Upper lobe of right lung (tissue), 1 donor: ENCODE results near the gene FUT3. TPM values are rescaled to one million over a fixed set of nuclear protein-coding genes. Genes with fewer than 3 reads are reported as not detected.
A peak's percentile ranks its signal among the peaks of the same experiment; 100 is the strongest.

Experiments
- ATAC-seq: fragments of 200-7000 bp; cut with Tn5 transposase; one replicate; pipeline ENCODE4 v1.9.1; 2020; ENCODE audit warnings: mild to moderate bottlenecking, moderate library complexity
- DNase-seq: peaks from one replicate; pipeline ENCODE4 v3.0.0-alpha.2; 2020
- H3K27ac ChIP-seq: fragments of 200-600 bp; one replicate; pipeline ENCODE4 v1.8.0; 2022
- H3K27me3 ChIP-seq: fragments of 200-600 bp; one replicate; pipeline ENCODE4 v1.8.0; 2022; ENCODE audit warnings: mild to moderate bottlenecking
- H3K36me3 ChIP-seq: fragments of 200-600 bp; one replicate; pipeline ENCODE4 v1.8.0; 2022
- H3K4me1 ChIP-seq: fragments of 200-600 bp; one replicate; pipeline ENCODE4 v1.8.0; 2022
- H3K4me3 ChIP-seq: fragments of 200-600 bp; one replicate; pipeline ENCODE4 v1.8.0; 2022; ENCODE audit warnings: mild to moderate bottlenecking
- H3K9me3 ChIP-seq: fragments of 200-600 bp; one replicate; pipeline ENCODE4 v1.8.0; 2022
- CTCF ChIP-seq: fragments of 200-600 bp; IDR thresholded peaks from one replicate; pipeline ENCODE4 v1.8.0; 2022; ENCODE audit warnings: antibody characterized with exemption
- intact Hi-C: fragments of 100-400 bp; cut with DNase I; formaldehyde crosslinking; loops from one replicate; pipeline ENCODE4 v1.11.0; 2022
- total RNA-seq: library from RNA; stranded (reverse); fragmentation: NEBNext Ultra II Directional; extraction: Animal tissue kit (Norgen Biotek cat#: 25700); gene quantifications from one replicate; pipeline ENCODE4 v1.2.1, GENCODE V29; 2021
- donor health status: DM: no; HTN: yes; CAD: no; lungs with severe emphysema.

The FUT3 gene
- total RNA-seq, 1 donor from 2014 or later, result 17.3 TPM

- Histone ChIP-seq H3K4me1 (peaks cover 16% of the 10 kb centered on the region), H3K4me3 (no peak overlapping the region), H3K27ac (no peak overlapping the region), H3K27me3 (peaks cover 9% of the 10 kb centered on the region), H3K9me3 (no peaks in the 10 kb centered on the region), H3K36me3 (no peaks in the 10 kb centered on the region)
- DNase-seq (no peak), ATAC-seq (no peak)
- no peak for TF ChIP-seq CTCF
- intact Hi-C loops, result no loop called here
Observed at GRCh38 chr19:5808120-5808816, 43.0 kb downstream of the FUT3 start.

- no peak for TF ChIP-seq CTCF
- Histone ChIP-seq H3K9me3 (no peaks in the 10 kb centered on the region), H3K4me3 (no peak overlapping the region), H3K4me1 (peaks cover 16% of the 10 kb centered on the region), H3K27me3 (peaks cover 13% of the 10 kb centered on the region), H3K36me3 (no peaks in the 10 kb centered on the region), H3K27ac (no peak overlapping the region)
- ATAC-seq (no peak), DNase-seq (no peak)
- intact Hi-C loops, result no loop called here
Observed at GRCh38 chr19:5806905-5807304, 44.3 kb downstream of the FUT3 start.

- Histone ChIP-seq H3K27me3 (peaks cover 19% of the 10 kb centered on the region), H3K4me1 (peaks cover 16% of the 10 kb centered on the region), H3K4me3 (no peak overlapping the region), H3K36me3 (no peaks in the 10 kb centered on the region), H3K27ac (no peak overlapping the region), H3K9me3 (no peaks in the 10 kb centered on the region)
- no peak for DNase-seq
- intact Hi-C loops, result no loop called here
- no peak for TF ChIP-seq CTCF
- ATAC-seq, result no peak
Observed at GRCh38 chr19:5806133-5806489, 45.1 kb downstream of the FUT3 start.

GRCh38 chr19:5805462-5806132 lies 45.7 kb downstream of the FUT3 start:
- intact Hi-C loops, result no loop called here

More at GRCh38 chr19:5805462-5806132, 45.7 kb downstream of the FUT3 start:
- Histone ChIP-seq H3K4me1 (peaks cover 16% of the 10 kb centered on the region), H3K4me3 (peak overlapping the region; percentile 35), H3K36me3 (no peaks in the 10 kb centered on the region), H3K9me3 (no peaks in the 10 kb centered on the region), H3K27ac (no peak overlapping the region), H3K27me3 (peaks cover 24% of the 10 kb centered on the region)
- ATAC-seq (peak; percentile 70), DNase-seq (peak; percentile 90)
- peak; percentile 62 for TF ChIP-seq CTCF
